Activated T-helper 17 cell treated with anti-CD3 and anti-CD28 coated beads, Interleukin-2, amount 50 U/mL, for 72 hours (primary cell): ENCODE results near the gene ZNF256. TPM values are rescaled to one million over a fixed set of nuclear protein-coding genes. Genes with fewer than 3 reads are reported as not detected.

Experiments used
- ATAC-seq: fragments of 150-1000 bp; cut with Tn5 transposase; replicated peaks from 2 replicates; pipeline ENCODE4 v1.10.0; 2021; ENCODE audit warnings: mild to moderate bottlenecking, moderate library complexity
- H3K27ac Mint-ChIP-seq: one replicate; pipeline ENCODE4 v1.8.0; 2022; ENCODE audit warnings: mixed read lengths
- H3K27me3 Mint-ChIP-seq: one replicate; pipeline ENCODE4 v1.8.0; 2022; ENCODE audit warnings: mixed read lengths
- H3K36me3 Mint-ChIP-seq: one replicate; pipeline ENCODE4 v1.8.0; 2022; ENCODE audit warnings: low read depth, mild to moderate bottlenecking, mixed read lengths
- H3K4me1 Mint-ChIP-seq: one replicate; pipeline ENCODE4 v1.8.0; 2022; ENCODE audit warnings: mixed read lengths
- H3K4me3 Mint-ChIP-seq: one replicate; pipeline ENCODE4 v1.8.0; 2022; ENCODE audit warnings: mild to moderate bottlenecking, mixed read lengths
- H3K9me3 Mint-ChIP-seq: one replicate; pipeline ENCODE4 v1.8.0; 2022; ENCODE audit warnings: mixed read lengths
- total RNA-seq, 2 donors: library from RNA; stranded (reverse); gene quantifications; one replicate each; pipeline ENCODE4 v1.2.3, GENCODE V29; 2022

ZNF256 gene
- 1 to 10 TPM; 4.3 to 7.8 TPM for total RNA-seq

DNA sequence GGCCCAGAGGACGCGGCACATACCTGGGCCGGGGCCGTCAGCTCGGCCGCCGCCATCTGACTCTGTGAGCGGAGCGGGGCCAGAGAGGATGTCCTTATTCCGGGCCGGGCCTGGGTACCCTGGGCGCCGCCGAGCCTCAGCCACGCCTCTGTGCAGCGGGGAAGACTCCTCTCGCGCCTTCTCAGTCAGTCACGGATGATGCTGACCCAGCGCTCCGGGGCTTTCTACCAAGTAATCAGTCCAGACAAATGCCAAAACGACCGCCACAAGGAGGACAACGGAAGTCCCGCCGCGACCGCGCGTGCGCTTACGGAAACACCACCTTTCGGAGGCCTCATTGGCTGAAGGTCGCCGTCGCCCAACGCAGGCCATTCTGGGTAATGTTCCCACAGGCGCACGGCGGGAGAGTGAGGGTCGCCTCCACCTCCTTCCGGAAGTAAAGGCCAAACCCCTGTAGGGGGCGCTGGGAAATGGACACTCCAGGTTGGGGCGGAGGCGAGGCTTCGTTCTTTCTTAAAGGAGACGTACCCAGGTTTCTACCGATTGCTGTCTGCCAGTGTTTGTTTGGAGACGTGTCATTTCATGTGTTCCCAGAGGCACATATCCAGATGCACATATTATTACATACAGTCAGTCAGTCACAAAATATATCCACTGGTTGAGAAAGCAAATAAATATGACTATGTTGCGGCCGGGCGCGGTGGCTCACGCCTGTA is at the start of gene ZNF256:
Gene ZNF256, minus strand, starts transcription at position 288 of the 716 bp plus-strand sequence. Its CDS starts 232 bp downstream, at position 56.
- peaks cover 11% of the 10 kb centered on the region for H3K4me1 Mint-ChIP-seq
- H3K4me3 Mint-ChIP-seq: peak within 1 kb of the TSS; percentile 88
- peak within 1 kb of the TSS; percentile 87 for H3K27ac Mint-ChIP-seq
- peak; percentile 97 for ATAC-seq
- peaks cover 33% of the 10 kb centered on the region for H3K36me3 Mint-ChIP-seq
- no peaks in the 10 kb centered on the region for H3K27me3 Mint-ChIP-seq
- H3K9me3 Mint-ChIP-seq: peaks cover 24% of the 10 kb centered on the region

DNA sequence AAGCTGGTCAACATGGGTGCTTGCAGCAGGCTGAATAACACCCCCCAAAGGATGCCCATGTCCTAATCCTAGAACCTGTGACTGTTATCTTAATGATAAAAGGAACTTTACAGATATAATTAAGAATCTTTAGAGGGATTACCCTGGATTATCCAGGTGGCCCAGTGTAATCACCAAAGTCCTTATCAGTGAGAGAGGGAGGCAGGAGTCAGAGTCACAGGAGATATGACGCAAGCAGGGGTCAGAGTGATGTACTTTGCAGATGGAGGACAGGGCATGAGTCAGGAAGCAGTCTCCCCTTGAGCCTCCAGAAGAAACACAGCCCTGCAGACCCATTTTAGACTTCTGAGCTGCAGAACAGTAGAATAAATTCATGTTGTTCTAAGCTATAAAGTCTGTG is 45.3 kb upstream of the ZNF256 start:
- Mint-ChIP-seq H3K27me3 (no peaks in the 10 kb centered on the region), H3K4me1 (no peaks in the 10 kb centered on the region), H3K36me3 (peaks cover 65% of the 10 kb centered on the region), H3K9me3 (peaks cover 25% of the 10 kb centered on the region), H3K4me3 (no peak overlapping the region), H3K27ac (no peak overlapping the region)
- ATAC-seq: no peak

GRCh38 chr19:57978586-57979289 is 31.2 kb upstream of the ZNF256 start:
- no peaks in the 10 kb centered on the region for H3K4me1 Mint-ChIP-seq
- ATAC-seq: no peak
- no peak overlapping the region for H3K27ac Mint-ChIP-seq
- no peak overlapping the region for H3K4me3 Mint-ChIP-seq
- H3K36me3 Mint-ChIP-seq: peaks cover 56% of the 10 kb centered on the region
- peaks cover 55% of the 10 kb centered on the region for H3K9me3 Mint-ChIP-seq
- no peaks in the 10 kb centered on the region for H3K27me3 Mint-ChIP-seq

GRCh38 chr19:57974434-57974833 is 26.9 kb upstream of the ZNF256 start, which contains the start of gene C19orf18:
TSS of gene C19orf18 (minus strand) at chr19:57974534. CDS start at chr19:57974432, 102 bp downstream.
- Mint-ChIP-seq H3K27me3 (no peaks in the 10 kb centered on the region), H3K27ac (no peak within 1 kb of the TSS), H3K4me1 (no peaks in the 10 kb centered on the region), H3K36me3 (peaks cover 13% of the 10 kb centered on the region), H3K4me3 (no peak within 1 kb of the TSS), H3K9me3 (peaks cover 34% of the 10 kb centered on the region)
- ATAC-seq: no peak

GRCh38 chr19:57964761-57965160 is 17.3 kb upstream of the ZNF256 start:
- Mint-ChIP-seq H3K27me3 (no peaks in the 10 kb centered on the region), H3K27ac (no peak overlapping the region), H3K9me3 (peaks cover 16% of the 10 kb centered on the region), H3K4me3 (no peak overlapping the region), H3K4me1 (no peaks in the 10 kb centered on the region), H3K36me3 (no peaks in the 10 kb centered on the region)
- ATAC-seq: no peak

DNA sequence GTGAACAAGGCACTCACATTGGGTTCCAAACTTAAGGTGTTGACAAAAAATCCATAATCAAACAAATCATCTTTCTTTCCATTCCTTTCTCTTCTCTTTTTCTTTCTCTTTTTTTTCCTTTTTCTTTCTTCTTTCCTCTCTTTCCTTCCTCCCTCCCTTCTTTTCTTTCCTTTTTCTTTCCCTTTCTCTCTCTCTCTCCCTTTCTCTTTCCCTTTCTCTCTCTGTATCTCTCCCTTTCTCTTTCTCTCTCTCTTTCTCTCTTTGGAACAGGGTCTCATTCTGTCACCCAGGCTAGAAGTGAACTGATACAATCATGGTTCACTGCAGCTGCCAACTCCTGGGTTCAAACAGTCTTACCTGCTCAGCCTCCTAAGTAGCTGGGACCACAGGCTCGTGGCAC is 14.3 kb upstream of the ZNF256 start:
- no peak overlapping the region for H3K4me3 Mint-ChIP-seq
- H3K36me3 Mint-ChIP-seq: peaks cover 5% of the 10 kb centered on the region
- H3K9me3 Mint-ChIP-seq: peaks cover 21% of the 10 kb centered on the region
- H3K27me3 Mint-ChIP-seq: no peaks in the 10 kb centered on the region
- no peaks in the 10 kb centered on the region for H3K4me1 Mint-ChIP-seq
- no peak for ATAC-seq
- H3K27ac Mint-ChIP-seq: no peak overlapping the region

DNA sequence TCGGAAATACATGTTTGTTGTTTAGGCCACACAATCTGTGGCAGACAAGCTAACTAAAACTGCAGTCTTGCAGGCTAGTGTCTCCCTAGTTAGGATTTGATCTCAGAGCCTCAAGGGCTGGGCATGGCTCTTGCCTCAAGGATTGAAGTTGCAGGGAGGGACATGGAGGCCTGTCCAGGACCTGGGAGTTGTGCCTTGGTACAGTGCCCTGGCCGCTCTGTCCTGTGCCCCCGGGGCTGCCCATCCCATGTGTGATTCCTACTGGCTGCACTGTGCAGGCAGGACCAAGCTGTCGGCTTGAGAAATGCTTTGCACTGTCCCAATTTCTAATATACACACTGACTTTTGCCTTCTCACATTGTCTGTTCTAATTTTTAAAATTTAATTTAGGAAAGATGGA is 7.5 kb upstream of the ZNF256 start:
- H3K27me3 Mint-ChIP-seq: no peaks in the 10 kb centered on the region
- no peaks in the 10 kb centered on the region for H3K4me1 Mint-ChIP-seq
- H3K27ac Mint-ChIP-seq: no peak overlapping the region
- peaks cover 5% of the 10 kb centered on the region for H3K36me3 Mint-ChIP-seq
- no peak for ATAC-seq
- peaks cover 27% of the 10 kb centered on the region for H3K9me3 Mint-ChIP-seq
- no peak overlapping the region for H3K4me3 Mint-ChIP-seq

GRCh38 chr19:57949702-57950101 is 2.2 kb upstream of the ZNF256 start:
- Mint-ChIP-seq H3K4me3 (no peak overlapping the region), H3K27me3 (no peaks in the 10 kb centered on the region), H3K27ac (no peak overlapping the region), H3K36me3 (peaks cover 12% of the 10 kb centered on the region), H3K9me3 (peaks cover 18% of the 10 kb centered on the region), H3K4me1 (peaks cover 11% of the 10 kb centered on the region)
- ATAC-seq: no peak

DNA sequence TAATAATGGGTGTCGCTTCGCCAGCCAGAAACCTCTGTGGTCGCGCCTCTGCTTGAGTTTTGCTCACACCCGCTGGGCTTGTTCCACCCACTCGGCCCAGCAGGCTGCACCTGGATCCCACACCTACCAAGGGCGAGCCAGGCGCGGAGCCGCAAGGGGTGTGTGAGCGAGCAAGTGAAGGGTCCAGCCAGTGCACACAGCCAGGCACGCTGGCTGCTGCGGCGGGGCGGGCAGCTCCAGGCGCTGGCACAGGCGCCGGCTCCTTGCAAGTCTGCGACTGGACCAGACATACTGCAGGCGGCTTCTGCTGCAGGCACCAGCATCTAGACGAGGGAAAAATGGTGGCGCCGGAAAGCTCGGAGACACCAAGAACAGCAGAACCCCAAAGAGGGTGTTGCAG is 1.8 kb upstream of the ZNF256 start:
- Mint-ChIP-seq H3K27ac (no peak overlapping the region), H3K9me3 (peaks cover 15% of the 10 kb centered on the region), H3K36me3 (peaks cover 16% of the 10 kb centered on the region), H3K27me3 (no peaks in the 10 kb centered on the region), H3K4me1 (peaks cover 11% of the 10 kb centered on the region), H3K4me3 (no peak overlapping the region)
- no peak for ATAC-seq

DNA sequence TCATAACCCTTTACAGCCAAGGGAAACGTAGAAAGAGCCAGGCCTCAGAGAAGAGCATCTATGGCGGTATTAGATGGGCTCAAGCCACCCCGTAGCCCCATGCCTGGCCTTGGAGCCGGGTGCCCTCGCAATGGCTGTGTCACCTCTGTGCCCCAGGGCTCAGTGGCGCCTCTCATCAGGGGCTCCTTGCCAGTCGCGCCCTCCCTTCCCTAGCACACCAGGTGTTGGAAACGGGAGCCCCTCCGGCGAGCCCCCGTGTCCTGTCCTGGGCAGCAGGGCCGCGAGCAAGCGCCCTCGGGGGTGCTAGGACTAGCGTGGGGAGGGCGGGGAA is 453 bp downstream of the ZNF256 start:
- Mint-ChIP-seq H3K4me1 (peaks cover 11% of the 10 kb centered on the region), H3K4me3 (peak overlapping the region; percentile 88), H3K36me3 (peaks cover 38% of the 10 kb centered on the region), H3K9me3 (peaks cover 28% of the 10 kb centered on the region), H3K27me3 (no peaks in the 10 kb centered on the region), H3K27ac (peak overlapping the region; percentile 87)
- ATAC-seq: no peak

- Mint-ChIP-seq H3K27me3 (no peaks in the 10 kb centered on the region), H3K4me3 (peak overlapping the region; percentile 88), H3K9me3 (peaks cover 29% of the 10 kb centered on the region), H3K4me1 (peaks cover 11% of the 10 kb centered on the region), H3K36me3 (peaks cover 45% of the 10 kb centered on the region), H3K27ac (no peak overlapping the region)
- no peak for ATAC-seq
Observed at GRCh38 chr19:57946316-57946715, 1.2 kb downstream of the ZNF256 start.

GRCh38 chr19:57941593-57941992 is 5.9 kb downstream of the ZNF256 start:
- H3K36me3 Mint-ChIP-seq: peaks cover 86% of the 10 kb centered on the region
- H3K9me3 Mint-ChIP-seq: peaks cover 28% of the 10 kb centered on the region
- no peaks in the 10 kb centered on the region for H3K27me3 Mint-ChIP-seq
- no peak for ATAC-seq
- H3K4me1 Mint-ChIP-seq: peaks cover 9% of the 10 kb centered on the region
- H3K27ac Mint-ChIP-seq: no peak overlapping the region
- H3K4me3 Mint-ChIP-seq: no peak overlapping the region

DNA sequence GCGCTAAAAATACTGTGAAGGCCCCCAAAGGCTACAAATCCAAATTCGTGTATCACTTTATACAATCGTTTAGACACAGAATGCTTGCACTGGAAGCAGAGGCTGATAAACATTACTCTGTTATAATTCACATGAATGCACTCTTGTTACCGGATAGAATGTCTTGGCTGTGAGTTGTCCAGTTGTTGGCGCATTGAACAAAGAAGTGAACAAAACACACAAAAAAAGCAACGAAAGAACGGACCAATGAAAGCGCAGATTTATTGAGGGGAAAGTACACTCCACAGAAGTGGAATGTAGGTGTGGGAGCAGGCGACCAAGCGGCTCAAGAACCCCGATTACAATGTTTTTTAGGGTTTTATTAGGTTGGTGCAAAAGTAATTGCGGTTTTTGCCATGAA is 11.8 kb downstream of the ZNF256 start:
- ATAC-seq: no peak
- no peaks in the 10 kb centered on the region for H3K4me1 Mint-ChIP-seq
- H3K27me3 Mint-ChIP-seq: no peaks in the 10 kb centered on the region
- no peak overlapping the region for H3K27ac Mint-ChIP-seq
- peak overlapping the region; percentile 89 for H3K4me3 Mint-ChIP-seq
- peaks cover 50% of the 10 kb centered on the region for H3K36me3 Mint-ChIP-seq
- peaks cover 16% of the 10 kb centered on the region for H3K9me3 Mint-ChIP-seq

DNA sequence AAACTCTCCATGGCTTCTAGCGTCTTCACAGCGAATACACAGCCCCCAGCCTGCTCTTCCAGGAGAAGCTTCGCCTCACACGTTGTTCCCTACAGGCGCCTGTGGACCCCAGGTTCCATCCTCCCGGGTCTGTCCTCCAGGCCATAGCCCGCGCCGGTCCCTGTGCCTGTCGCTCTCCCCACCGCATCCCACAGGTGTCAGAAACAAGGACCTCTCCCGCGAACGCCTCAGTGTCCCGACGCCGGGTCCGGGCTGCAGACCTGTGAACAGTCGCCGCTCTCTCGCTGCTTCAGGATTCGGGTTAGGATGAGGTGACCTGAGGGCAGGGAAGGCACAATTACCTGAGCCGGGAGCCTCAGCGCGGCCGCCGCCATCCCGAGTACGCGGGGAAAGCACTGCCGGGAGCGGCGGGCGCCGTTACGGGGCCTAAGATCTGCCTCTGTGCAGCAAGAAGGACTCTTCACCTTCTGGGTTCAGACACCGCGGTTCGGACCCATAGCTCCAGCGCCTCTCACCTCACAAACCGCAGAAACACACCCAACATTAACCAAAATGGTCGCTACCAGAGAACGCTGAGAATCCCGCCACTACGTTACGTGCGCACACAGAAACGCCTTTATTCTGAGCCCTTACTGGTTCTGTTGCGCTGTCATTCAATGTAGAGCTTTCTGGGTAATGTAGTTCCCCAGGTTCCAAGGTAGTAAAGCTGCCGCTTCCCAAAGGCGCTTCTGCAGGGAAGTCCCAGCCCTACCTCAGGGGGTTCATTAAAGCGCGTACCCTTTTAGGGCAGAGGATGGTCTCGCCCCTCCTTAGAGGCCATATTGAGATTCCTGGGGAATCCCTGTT is 12.5 kb downstream of the ZNF256 start, which contains the start of gene ZNF418:
Gene ZNF418, minus strand, starts transcription at position 583 of the 846 bp plus-strand sequence. CDS start 1,580 bp downstream, outside the sequence.
- peaks cover 43% of the 10 kb centered on the region for H3K36me3 Mint-ChIP-seq
- peak; percentile 98 for ATAC-seq
- H3K4me3 Mint-ChIP-seq: peak within 1 kb of the TSS; percentile 89
- peaks cover 18% of the 10 kb centered on the region for H3K9me3 Mint-ChIP-seq
- H3K27me3 Mint-ChIP-seq: no peaks in the 10 kb centered on the region
- peak within 1 kb of the TSS; percentile 84 for H3K27ac Mint-ChIP-seq
- no peaks in the 10 kb centered on the region for H3K4me1 Mint-ChIP-seq
